Breast epithelium (tissue), 3 donors: ENCODE measurements around the gene GNB1L.

ENCODE experiments used
- CTCF ChIP-seq, 3 donors: fragments of 450-650 bp; IDR thresholded peaks; one replicate each; pipeline ENCODE4 v1.5.1; 2016 to 2017; ENCODE audit warnings: antibody characterized with exemption in 3 of 3, mild to moderate bottlenecking in 3 of 3, moderate library complexity in 3 of 3
- POLR2A ChIP-seq: fragments of 450-650 bp; IDR thresholded peaks from one replicate; pipeline ENCODE4 v1.6.1; 2016; ENCODE audit warnings: antibody characterized with exemption, mild to moderate bottlenecking, moderate library complexity
- POLR2AphosphoS5 ChIP-seq, 3 donors: sonication (generic); formaldehyde crosslinking; IDR thresholded peaks; one replicate each; pipeline ENCODE4 v1.6.1; 2017; ENCODE audit warnings: antibody characterized with exemption in 3 of 3

GRCh38 chr22:19885841-19886592 is 31.3 kb upstream of the GNB1L start:
- TF ChIP-seq POLR2A (no peak), CTCF (IDR thresholded peaks at IDR 0.05) (no peak), POLR2AphosphoS5 (IDR thresholded peaks at IDR 0.05) (no peak)
